K562 (cell line): Measurements from ENCODE around the gene UFC1. TPM values are rescaled to one million over a fixed set of nuclear protein-coding genes. Genes with fewer than 3 reads are reported as not detected.

Source experiments
- BRD9 ChIP-seq: fragments of 450-650 bp; IDR thresholded peaks from 2 replicates; pipeline ENCODE4 v1.6.1; 2018; ENCODE audit warnings: low read depth; ENCODE audit not compliant: partially characterized antibody
- DPF2 ChIP-seq: fragments of 450-650 bp; IDR thresholded peaks from 2 replicates; pipeline ENCODE4 v1.6.1; 2016
- EP400 ChIP-seq: fragments of 450-650 bp; IDR thresholded peaks from 2 replicates; pipeline ENCODE4 v1.6.1; 2017; ENCODE audit warnings: antibody characterized with exemption, mild to moderate bottlenecking, moderate library complexity
- GATAD2A ChIP-seq: fragments of 450-650 bp; IDR thresholded peaks from 2 replicates; pipeline ENCODE4 v1.6.1; 2017
- HDAC1 ChIP-seq, 2 experiments: fragments of 450-650 bp; IDR thresholded peaks; 2 replicates each; pipeline ENCODE4 v1.6.1; 2016 to 2017; ENCODE audit warnings: inconsistent platforms in 1 of 2, mild to moderate bottlenecking in 1 of 2, moderate library complexity in 1 of 2
- MTA1 ChIP-seq: fragments of 450-650 bp; IDR thresholded peaks from 2 replicates; pipeline ENCODE4 v1.6.1; 2017; ENCODE audit warnings: borderline replicate concordance
- POLR2H ChIP-seq: IDR thresholded peaks from 2 replicates; pipeline ENCODE4 v1.6.1; 2016; ENCODE audit warnings: missing genetic modification characterization, low read depth, mild to moderate bottlenecking, control low read depth, missing compliant biosample characterization, moderate library complexity
- ZBTB1 ChIP-seq: sonication (generic); formaldehyde crosslinking; IDR thresholded peaks from 2 replicates; pipeline ENCODE4 v1.8.1; 2023; ENCODE audit warnings: missing genetic modification reagents, low read depth, mild to moderate bottlenecking, borderline replicate concordance
- ZFP1 ChIP-seq: fragments of 450-650 bp; formaldehyde crosslinking; IDR thresholded peaks from 2 replicates; pipeline ENCODE4 v1.4.0; 2020; ENCODE audit warnings: mild to moderate bottlenecking, mixed read lengths
- polyA plus RNA-seq, 8 experiments: library from polyadenylated mRNA; depleted of rRNA in 4 of 8; stranded (reverse) in 5 of 8; unstranded in 3 of 8; fragments of >200 nt; fragmentation: Nextera tagmentation in 2 of 8; fragmentation: Illumina TruSeq in 1 of 8; extraction: Ambion mirVana in 2 of 8; extraction: Trizol in 1 of 8; gene quantifications; 2 replicates each; pipeline versions ENCODE4 v1.2.1 to v1.2.3, GENCODE V29; 2011 to 2014; ENCODE audit warnings: inconsistent platforms in 1 of 8, missing spikeins in 1 of 8
- total RNA-seq, 7 experiments: library from RNA; depleted of rRNA in 6 of 7; stranded (reverse); fragments of >200 nt in 6 of 7; fragmentation: Illumina TruSeq in 2 of 7; extraction: Trizol in 2 of 7; gene quantifications; 2 replicates each; pipeline versions ENCODE4 v1.2.1 to v1.2.3, GENCODE V29; 2011 to 2021; ENCODE audit warnings: low replicate concordance in 1 of 7
- TF ChIP-seq, protein P1 (sequence below), 3 experiments: fragments of 200-800 bp in 1 of 3; fragments of 250-450 bp in 1 of 3; fragments of 450-650 bp in 1 of 3; sonication (Bioruptor Pico) in 1 of 3; sonication (Bioruptor generic) in 1 of 3; formaldehyde crosslinking in 1 of 3; IDR thresholded peaks; 2 replicates each; pipeline versions ENCODE4 v1.6.1 to v1.8.0; 2016 to 2022; ENCODE audit warnings: mild to moderate bottlenecking in 2 of 3, missing genetic modification characterization in 2 of 3, missing compliant biosample characterization in 1 of 3, moderate library complexity in 1 of 3
- TF ChIP-seq, protein P2 (sequence below): fragments of 250-450 bp; sonication (Bioruptor Pico); IDR thresholded peaks from 2 replicates; pipeline ENCODE4 v1.4.0; 2020; ENCODE audit warnings: borderline replicate concordance
- TF ChIP-seq, protein P3 (sequence below): sonication (generic); formaldehyde crosslinking; IDR thresholded peaks from 2 replicates; pipeline ENCODE4 v1.9.0; 2022; ENCODE audit warnings: mild to moderate bottlenecking, missing genetic modification reagents

Gene UFC1
- total and polyA plus RNA-seq, 9 of the 15 experiments (the other 6 are each of a cell fraction or from before 2014, with no cell fraction given), result 92.8 to 220 (median 161) TPM

DNA sequence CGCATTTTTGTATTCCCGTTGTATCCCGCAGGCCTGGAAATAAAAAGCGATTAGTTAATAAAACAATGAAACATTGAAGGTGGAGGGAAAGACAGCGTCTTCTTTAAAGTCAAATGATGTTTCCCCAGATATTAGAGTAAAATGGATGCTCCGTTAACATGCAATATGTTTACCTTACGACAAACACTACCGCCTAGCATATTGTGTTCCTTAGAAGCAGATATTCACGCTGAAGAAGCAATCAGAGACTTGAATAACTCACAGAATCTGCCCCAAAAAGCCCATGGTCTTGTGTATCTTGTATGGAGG lies 24.1 kb downstream of the UFC1 start (continued):
- TF ChIP-seq, protein P1, sequence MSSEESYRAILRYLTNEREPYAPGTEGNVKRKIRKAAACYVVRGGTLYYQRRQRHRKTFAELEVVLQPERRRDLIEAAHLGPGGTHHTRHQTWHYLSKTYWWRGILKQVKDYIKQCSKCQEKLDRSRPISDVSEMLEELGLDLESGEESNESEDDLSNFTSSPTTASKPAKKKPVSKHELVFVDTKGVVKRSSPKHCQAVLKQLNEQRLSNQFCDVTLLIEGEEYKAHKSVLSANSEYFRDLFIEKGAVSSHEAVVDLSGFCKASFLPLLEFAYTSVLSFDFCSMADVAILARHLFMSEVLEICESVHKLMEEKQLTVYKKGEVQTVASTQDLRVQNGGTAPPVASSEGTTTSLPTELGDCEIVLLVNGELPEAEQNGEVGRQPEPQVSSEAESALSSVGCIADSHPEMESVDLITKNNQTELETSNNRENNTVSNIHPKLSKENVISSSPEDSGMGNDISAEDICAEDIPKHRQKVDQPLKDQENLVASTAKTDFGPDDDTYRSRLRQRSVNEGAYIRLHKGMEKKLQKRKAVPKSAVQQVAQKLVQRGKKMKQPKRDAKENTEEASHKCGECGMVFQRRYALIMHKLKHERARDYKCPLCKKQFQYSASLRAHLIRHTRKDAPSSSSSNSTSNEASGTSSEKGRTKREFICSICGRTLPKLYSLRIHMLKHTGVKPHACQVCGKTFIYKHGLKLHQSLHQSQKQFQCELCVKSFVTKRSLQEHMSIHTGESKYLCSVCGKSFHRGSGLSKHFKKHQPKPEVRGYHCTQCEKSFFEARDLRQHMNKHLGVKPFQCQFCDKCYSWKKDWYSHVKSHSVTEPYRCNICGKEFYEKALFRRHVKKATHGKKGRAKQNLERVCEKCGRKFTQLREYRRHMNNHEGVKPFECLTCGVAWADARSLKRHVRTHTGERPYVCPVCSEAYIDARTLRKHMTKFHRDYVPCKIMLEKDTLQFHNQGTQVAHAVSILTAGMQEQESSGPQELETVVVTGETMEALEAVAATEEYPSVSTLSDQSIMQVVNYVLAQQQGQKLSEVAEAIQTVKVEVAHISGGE (CRISPR knock-in tag; IDR thresholded peaks at IDR 0.05), result peak in 1 of 3 experiments; percentile 18; a peak in 2 of 6 replicates
- TF ChIP-seq BRD9 (peak; percentile 37), ZBTB1 (no peak), MTA1 (0 out of 2 replicates have a peak, but pooled peaks have one; percentile 33), GATAD2A (no peak), POLR2H (tag) (no peak), DPF2 (no peak), ZFP1 (CRISPR knock-in tag) (no peak), HDAC1 (IDR thresholded peaks at IDR 0.05) (no peak), EP400 (no peak)
- TF ChIP-seq, protein P2, sequence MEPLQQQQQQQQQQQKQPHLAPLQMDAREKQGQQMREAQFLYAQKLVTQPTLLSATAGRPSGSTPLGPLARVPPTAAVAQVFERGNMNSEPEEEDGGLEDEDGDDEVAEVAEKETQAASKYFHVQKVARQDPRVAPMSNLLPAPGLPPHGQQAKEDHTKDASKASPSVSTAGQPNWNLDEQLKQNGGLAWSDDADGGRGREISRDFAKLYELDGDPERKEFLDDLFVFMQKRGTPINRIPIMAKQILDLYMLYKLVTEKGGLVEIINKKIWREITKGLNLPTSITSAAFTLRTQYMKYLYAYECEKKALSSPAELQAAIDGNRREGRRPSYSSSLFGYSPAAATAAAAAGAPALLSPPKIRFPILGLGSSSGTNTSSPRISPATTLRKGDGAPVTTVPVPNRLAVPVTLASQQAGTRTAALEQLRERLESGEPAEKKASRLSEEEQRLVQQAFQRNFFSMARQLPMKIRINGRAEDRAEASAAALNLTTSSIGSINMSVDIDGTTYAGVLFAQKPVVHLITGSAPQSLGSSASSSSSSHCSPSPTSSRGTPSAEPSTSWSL (CRISPR knock-in tag), result no peak
- TF ChIP-seq, protein P3, sequence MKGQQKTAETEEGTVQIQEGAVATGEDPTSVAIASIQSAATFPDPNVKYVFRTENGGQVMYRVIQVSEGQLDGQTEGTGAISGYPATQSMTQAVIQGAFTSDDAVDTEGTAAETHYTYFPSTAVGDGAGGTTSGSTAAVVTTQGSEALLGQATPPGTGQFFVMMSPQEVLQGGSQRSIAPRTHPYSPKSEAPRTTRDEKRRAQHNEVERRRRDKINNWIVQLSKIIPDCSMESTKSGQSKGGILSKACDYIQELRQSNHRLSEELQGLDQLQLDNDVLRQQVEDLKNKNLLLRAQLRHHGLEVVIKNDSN (CRISPR knock-in tag), result no peak
